Airway epithelial cell (primary cell): ENCODE results near the gene SPG21. TPM values are rescaled to one million over a fixed set of nuclear protein-coding genes. Genes with fewer than 3 reads are reported as not detected.

Source experiments
- total RNA-seq: library from RNA; depleted of rRNA; stranded (reverse); fragments of >200 nt; gene quantifications from 2 replicates; pipeline ENCODE4 v1.2.3, GENCODE V29; 2015

SPG21 gene
- 73.0 and 91.5 TPM in 2 replicates for total RNA-seq

DNA sequence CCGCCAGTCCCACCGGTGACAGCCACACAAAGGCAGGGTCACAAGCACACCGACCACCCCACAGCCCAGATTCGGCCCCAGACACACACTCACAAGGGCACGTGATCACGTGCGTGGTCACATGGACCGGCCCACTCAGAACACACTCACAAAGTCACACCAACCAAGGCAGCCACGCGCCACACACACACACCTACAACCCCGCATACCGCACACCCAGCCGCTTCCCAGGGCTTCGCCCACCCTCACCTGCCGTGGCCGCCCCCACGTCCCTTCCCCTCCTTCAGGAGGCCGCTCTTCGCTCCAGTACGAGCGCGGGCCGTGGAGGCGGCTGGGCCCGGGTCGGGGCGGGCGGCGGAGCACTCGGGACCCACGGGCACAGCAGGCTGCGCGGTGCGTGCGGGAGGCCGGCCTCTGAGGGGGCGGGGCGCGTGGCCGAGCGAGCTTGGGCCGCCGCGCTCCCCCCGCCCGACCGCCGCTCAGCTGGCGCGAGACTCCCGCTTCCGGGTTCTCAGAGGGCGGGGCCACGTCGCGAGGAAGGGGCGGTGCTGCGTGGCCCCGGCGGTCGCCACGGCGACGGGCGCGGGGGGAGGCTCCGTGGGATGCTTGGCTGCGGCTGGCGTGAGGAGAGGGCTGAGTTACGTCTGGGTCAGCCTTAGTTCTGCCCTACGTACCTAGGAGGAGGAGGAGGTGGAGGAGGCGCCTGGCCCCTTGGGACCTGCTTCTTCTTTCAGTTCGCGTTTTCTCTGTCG, at the start of gene SPG21:
Gene SPG21, minus strand, starts transcription at position 499 of the 752 bp plus-strand sequence. CDS start 6,345 bp downstream, outside the sequence.

GRCh38 chr15:65028921-65029735, 39.4 kb upstream of the SPG21 start, which contains the start of gene MTFMT:
Gene MTFMT, minus strand, starts transcription at chr15:65029639. Its CDS starts 26 bp downstream, at chr15:65029613.

Other genes with a start within 250 kb of the SPG21 start
- not detected in 2 replicates for gene RBPMS2, start 214.3 kb downstream of the SPG21 start, total RNA-seq
- gene PIF1, start 164.3 kb downstream of the SPG21 start, total RNA-seq, result 9.5 TPM in 2 replicates
- gene PLEKHO2, start 148.0 kb downstream of the SPG21 start, total RNA-seq, result 3.3 and 6.1 TPM in 2 replicates
- 1.4 and 1.6 TPM in 2 replicates for gene ANKDD1A, start 78.0 kb downstream of the SPG21 start, total RNA-seq
- 22.5 and 35.4 TPM in 2 replicates for gene MTFMT, start 39.7 kb upstream of the SPG21 start, total RNA-seq
- gene SLC51B, start 55.5 kb upstream of the SPG21 start, total RNA-seq, result not detected in 2 replicates
- not detected in 2 replicates for gene RASL12, start 78.1 kb upstream of the SPG21 start, total RNA-seq
- gene KBTBD13, start 86.8 kb upstream of the SPG21 start, total RNA-seq, result not detected in 2 replicates
- gene UBAP1L, start 125.3 kb upstream of the SPG21 start, total RNA-seq, result under 0.01 and 0.35 TPM in 2 replicates
- gene PDCD7, start 143.9 kb upstream of the SPG21 start, total RNA-seq, result 23.2 and 25.7 TPM in 2 replicates
- gene CLPX, start 195.4 kb upstream of the SPG21 start, total RNA-seq, result 26.0 and 43.5 TPM in 2 replicates
- gene CILP, start 221.6 kb upstream of the SPG21 start, total RNA-seq, result 0.28 and 0.49 TPM in 2 replicates